SK-N-SH (cell line): ENCODE measurements around the gene MARK3.

ENCODE experiments used
- CTCF ChIP-seq: fragments of 200-600 bp; sonication (generic); IDR thresholded peaks from 2 replicates; pipeline ENCODE4 v1.6.1; 2017; ENCODE audit warnings: antibody characterized with exemption, mild to moderate bottlenecking, moderate library complexity
- JUND ChIP-seq: IDR thresholded peaks from 2 replicates; pipeline ENCODE4 v1.4.0; 2012

GRCh38 chr14:103421556-103421955, 36.3 kb downstream of the MARK3 start:
- TF ChIP-seq CTCF (no peak), JUND (no peak)
